CD14-positive monocyte (primary cell): Measurements from ENCODE around the gene FAM3C. TPM values are rescaled to one million over a fixed set of nuclear protein-coding genes. Genes with fewer than 3 reads are reported as not detected.
"Not testable (repeated sequence)": the region's sequence is repeated elsewhere in the genome, so short reads cannot be mapped to it uniquely, and the experiment has no call there.

ENCODE experiments used
- DNase-seq, 3 donors: peaks; one replicate each; pipeline ENCODE4 v3.0.0-alpha.2; 2011 to 2022
- H2AFZ ChIP-seq: 2 replicates; pipeline ENCODE4 v1.6.0; 2012; ENCODE audit warnings: mild to moderate bottlenecking, low read depth, low read length, inconsistent platforms; ENCODE audit not compliant: insufficient read depth, poor library complexity, severe bottlenecking
- H3K27ac ChIP-seq, 2 donors: 1 replicate in 1 of 2; 2 replicates in 1 of 2; pipeline ENCODE4 v1.5.1; 2012 to 2013; ENCODE audit warnings: low read length in 2 of 2, control low read depth in 1 of 2, inconsistent platforms in 1 of 2, low read depth in 1 of 2, mild to moderate bottlenecking in 1 of 2
- H3K27me3 ChIP-seq, 2 donors: one replicate each; pipeline versions ENCODE4 v1.6.0 to v1.6.1; 2011 to 2013; ENCODE audit warnings: low read length in 2 of 2; ENCODE audit not compliant: control insufficient read depth in 2 of 2, insufficient read depth in 2 of 2
- H3K36me3 ChIP-seq, 2 donors: replicated peaks in 1 of 2; 1 replicate in 1 of 2; 2 replicates in 1 of 2; pipeline versions ENCODE4 v1.5.1 to v1.6.1; 2012 to 2013; ENCODE audit warnings: low read length in 2 of 2, control low read depth in 1 of 2, inconsistent platforms in 1 of 2, mild to moderate bottlenecking in 1 of 2; ENCODE audit not compliant: insufficient read depth in 2 of 2, control insufficient read depth in 1 of 2
- H3K4me1 ChIP-seq, 2 donors: 1 replicate in 1 of 2; 2 replicates in 1 of 2; pipeline versions ENCODE4 v1.5.1 to v1.6.1; 2012 to 2013; ENCODE audit warnings: low read length in 2 of 2, control low read depth in 1 of 2, inconsistent platforms in 1 of 2, mild to moderate bottlenecking in 1 of 2, moderate library complexity in 1 of 2; ENCODE audit not compliant: insufficient read depth in 2 of 2, control insufficient read depth in 1 of 2
- H3K4me2 ChIP-seq: replicated peaks from 2 replicates; pipeline ENCODE3; 2012; ENCODE audit warnings: low read length, moderate library complexity, mild to moderate bottlenecking; ENCODE audit not compliant: poor library complexity, severe bottlenecking; ENCODE audit errors: extremely low read depth
- H3K4me3 ChIP-seq, 3 experiments: fragments of 200-600 bp in 1 of 3; sonication (generic) in 1 of 3; replicated peaks in 1 of 3; 1 replicate in 2 of 3; 2 replicates in 1 of 3; pipeline ENCODE4 v1.5.1; 2011 to 2013; ENCODE audit warnings: low read length in 3 of 3, mild to moderate bottlenecking in 3 of 3, control low read depth in 2 of 3, low read depth in 2 of 3, inconsistent platforms in 1 of 3, moderate library complexity in 1 of 3
- H3K79me2 ChIP-seq: 2 replicates; pipeline ENCODE4 v1.6.0; 2012; ENCODE audit warnings: mild to moderate bottlenecking, control low read depth, inconsistent platforms, low read length, moderate library complexity; ENCODE audit not compliant: insufficient read depth
- H3K9ac ChIP-seq: 2 replicates; pipeline ENCODE4 v1.6.0; 2017; ENCODE audit warnings: low read length, mild to moderate bottlenecking; ENCODE audit not compliant: insufficient read depth, poor library complexity, severe bottlenecking
- H3K9me3 ChIP-seq, 2 donors: replicated peaks in 1 of 2; 1 replicate in 1 of 2; 2 replicates in 1 of 2; pipeline versions ENCODE4 v1.5.1 to v1.6.1; 2012 to 2013; ENCODE audit warnings: low read length in 2 of 2, control low read depth in 1 of 2; ENCODE audit not compliant: control insufficient read depth in 1 of 2, insufficient read depth in 1 of 2
- H4K20me1 ChIP-seq: 2 replicates; pipeline ENCODE4 v1.6.0; 2012; ENCODE audit warnings: mild to moderate bottlenecking, low read length, control low read depth, moderate library complexity; ENCODE audit not compliant: insufficient read depth
- H3K27ac Mint-ChIP-seq, 7 donors: one replicate each; pipeline ENCODE4 v1.8.0; 2020; ENCODE audit warnings: mild to moderate bottlenecking in 7 of 7, mixed read lengths in 7 of 7, moderate library complexity in 6 of 7, inconsistent platforms in 2 of 7
- H3K27me3 Mint-ChIP-seq, 3 donors: one replicate each; pipeline ENCODE4 v1.8.0; 2021 to 2022; ENCODE audit warnings: low read depth in 3 of 3, mild to moderate bottlenecking in 3 of 3, mixed read lengths in 3 of 3, moderate library complexity in 3 of 3, inconsistent platforms in 1 of 3
- H3K36me3 Mint-ChIP-seq, 2 donors: one replicate each; pipeline ENCODE4 v1.8.0; 2020; ENCODE audit warnings: mixed read lengths in 2 of 2, inconsistent platforms in 1 of 2, mild to moderate bottlenecking in 1 of 2
- H3K4me1 Mint-ChIP-seq: one replicate; pipeline ENCODE4 v1.8.0; 2020; ENCODE audit warnings: mild to moderate bottlenecking, mixed read lengths
- H3K4me3 Mint-ChIP-seq, 2 donors: one replicate each; pipeline ENCODE4 v1.8.0; 2020; ENCODE audit warnings: mild to moderate bottlenecking in 2 of 2, mixed read lengths in 2 of 2, moderate library complexity in 1 of 2
- H3K9me3 Mint-ChIP-seq, 7 donors: one replicate each; pipeline ENCODE4 v1.8.0; 2020 to 2022; ENCODE audit warnings: mixed read lengths in 7 of 7, mild to moderate bottlenecking in 6 of 7, moderate library complexity in 6 of 7, inconsistent platforms in 2 of 7
- WGBS: methylation state at CpG from one replicate; pipeline ENCODE4 v1.1.5; 2013; ENCODE audit warnings: missing lambda C conversion rate; ENCODE audit not compliant: insufficient coverage; 5-methylcytosine and 5-hydroxymethylcytosine counted together
- intact Hi-C, 2 donors: fragments of 100-400 bp; cut with micrococcal nuclease; formaldehyde crosslinking; loops; one replicate each; pipeline versions ENCODE4 v1.15.0 to v1.15.1; 2023
- polyA plus RNA-seq, 3 donors: library from polyadenylated mRNA; depleted of rRNA in 1 of 3; unstranded in 2 of 3; stranded (reverse) in 1 of 3; fragments of 300-500 nt in 2 of 3; fragments of >200 nt in 1 of 3; fragmentation: Illumina TruSeq in 2 of 3; gene quantifications; 1 replicate in 2 of 3; 2 replicates in 1 of 3; pipeline ENCODE4 v1.2.3, GENCODE V29; 2012 to 2021
- TF ChIP-seq, protein P1 (sequence below): fragments of 200-600 bp; IDR thresholded peaks from one replicate; pipeline ENCODE4 v1.8.0; 2022; ENCODE audit warnings: antibody characterized with exemption, mild to moderate bottlenecking

Gene FAM3C
- polyA plus RNA-seq, 3 donors: 5.5 to 13.0 (median 7.3) TPM

DNA sequence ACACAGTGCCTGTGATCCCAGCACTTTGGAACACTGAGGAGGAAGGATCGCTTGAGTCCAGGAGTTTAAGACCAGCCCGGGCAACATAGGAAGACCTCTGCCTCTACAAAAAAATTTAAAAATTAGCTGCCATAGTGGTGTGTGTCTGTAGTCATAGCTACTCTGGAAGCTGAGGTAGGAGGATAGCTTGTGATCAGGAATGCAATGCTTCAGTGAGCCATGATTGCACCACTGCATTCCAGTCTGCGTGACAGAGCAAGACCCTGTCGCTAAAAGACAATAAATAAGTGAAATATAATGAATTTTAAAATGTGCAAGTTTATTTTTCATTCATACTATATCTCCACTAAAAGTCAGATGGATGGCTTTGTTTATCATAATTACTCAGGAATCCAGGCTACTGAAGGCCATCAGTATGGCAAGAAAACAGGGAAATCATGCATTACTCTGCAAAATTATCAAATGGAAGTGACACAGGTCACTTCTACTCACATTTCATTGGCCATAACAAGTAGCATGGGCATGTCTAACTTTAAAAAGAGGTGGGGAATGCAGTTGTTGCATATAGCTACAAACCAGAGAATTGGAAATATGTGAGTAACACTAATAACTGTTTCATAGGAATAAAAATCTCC is 32.9 kb upstream of the FAM3C start:
- Histone ChIP-seq H2AFZ (no peak overlapping the region), H3K4me3 (no peak overlapping the region), H3K79me2 (no peaks in the 10 kb centered on the region), H3K27me3 (no peaks in the 10 kb centered on the region), H3K36me3 (no peaks in the 10 kb centered on the region), H4K20me1 (no peaks in the 10 kb centered on the region), H3K4me1 (no peaks in the 10 kb centered on the region), H3K9me3 (no peaks in the 10 kb centered on the region), H3K9ac (no peak overlapping the region), H3K4me2 (no peak overlapping the region), H3K27ac (no peak overlapping the region)
- intact Hi-C loops: no loop called here
- DNase-seq: no peak
- WGBS: no CpG with 5 or more reads among the region's 4 CpGs
- no peak overlapping the region for H3K27ac Mint-ChIP-seq
- peaks cover 0 to 4% (median 0%) of the 10 kb centered on the region in 7 donors for H3K9me3 Mint-ChIP-seq
- TF ChIP-seq, protein P1, sequence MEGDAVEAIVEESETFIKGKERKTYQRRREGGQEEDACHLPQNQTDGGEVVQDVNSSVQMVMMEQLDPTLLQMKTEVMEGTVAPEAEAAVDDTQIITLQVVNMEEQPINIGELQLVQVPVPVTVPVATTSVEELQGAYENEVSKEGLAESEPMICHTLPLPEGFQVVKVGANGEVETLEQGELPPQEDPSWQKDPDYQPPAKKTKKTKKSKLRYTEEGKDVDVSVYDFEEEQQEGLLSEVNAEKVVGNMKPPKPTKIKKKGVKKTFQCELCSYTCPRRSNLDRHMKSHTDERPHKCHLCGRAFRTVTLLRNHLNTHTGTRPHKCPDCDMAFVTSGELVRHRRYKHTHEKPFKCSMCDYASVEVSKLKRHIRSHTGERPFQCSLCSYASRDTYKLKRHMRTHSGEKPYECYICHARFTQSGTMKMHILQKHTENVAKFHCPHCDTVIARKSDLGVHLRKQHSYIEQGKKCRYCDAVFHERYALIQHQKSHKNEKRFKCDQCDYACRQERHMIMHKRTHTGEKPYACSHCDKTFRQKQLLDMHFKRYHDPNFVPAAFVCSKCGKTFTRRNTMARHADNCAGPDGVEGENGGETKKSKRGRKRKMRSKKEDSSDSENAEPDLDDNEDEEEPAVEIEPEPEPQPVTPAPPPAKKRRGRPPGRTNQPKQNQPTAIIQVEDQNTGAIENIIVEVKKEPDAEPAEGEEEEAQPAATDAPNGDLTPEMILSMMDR: no peak
- no peaks in the 10 kb centered on the region for H3K36me3 Mint-ChIP-seq
- no peaks in the 10 kb centered on the region for H3K27me3 Mint-ChIP-seq
- no peak overlapping the region for H3K4me3 Mint-ChIP-seq
- H3K4me1 Mint-ChIP-seq: no peaks in the 10 kb centered on the region

DNA sequence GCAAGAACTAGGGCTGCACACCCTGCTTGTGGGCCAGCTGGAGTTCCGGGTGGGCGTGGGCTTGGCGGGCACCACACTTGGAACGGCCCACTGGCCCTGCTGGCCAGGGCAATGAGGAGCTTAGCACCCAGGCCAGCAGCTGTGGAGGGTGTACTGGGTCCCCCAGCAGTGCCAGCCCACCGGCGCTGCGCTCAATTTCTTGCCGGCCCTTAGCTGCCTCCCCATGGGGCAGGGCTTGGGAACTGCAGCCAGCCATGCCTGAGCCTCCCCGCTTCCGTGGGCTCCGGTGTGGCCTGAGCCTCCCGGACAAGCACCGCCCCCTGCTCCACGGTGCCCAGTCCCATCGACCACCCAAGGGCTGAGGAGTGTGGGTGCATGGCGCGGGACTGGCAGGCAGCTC is 25.6 kb upstream of the FAM3C start:
- H3K27ac ChIP-seq, H3K4me3 ChIP-seq, H3K27ac Mint-ChIP-seq, H3K4me3 Mint-ChIP-seq, H3K36me3 ChIP-seq, H3K79me2 ChIP-seq, intact Hi-C loops, H3K9me3 Mint-ChIP-seq, H3K4me1 ChIP-seq, H3K27me3 ChIP-seq, H3K9ac ChIP-seq, H4K20me1 ChIP-seq, H3K4me1 Mint-ChIP-seq, H3K27me3 Mint-ChIP-seq, DNase-seq, H3K4me2 ChIP-seq, H2AFZ ChIP-seq, H3K36me3 Mint-ChIP-seq, H3K9me3 ChIP-seq: not testable (repeated sequence)
- WGBS: 97% methylated on average over 17 of the region's 17 CpGs
